Kidney tubule cell (primary cell): ENCODE data around the gene ST6GALNAC5.

Experiments
- DNase-seq: peaks from one replicate; pipeline ENCODE4 v3.0.0-alpha.2; 2018; ENCODE audit warnings: low spot score

Gene ST6GALNAC5

DNA sequence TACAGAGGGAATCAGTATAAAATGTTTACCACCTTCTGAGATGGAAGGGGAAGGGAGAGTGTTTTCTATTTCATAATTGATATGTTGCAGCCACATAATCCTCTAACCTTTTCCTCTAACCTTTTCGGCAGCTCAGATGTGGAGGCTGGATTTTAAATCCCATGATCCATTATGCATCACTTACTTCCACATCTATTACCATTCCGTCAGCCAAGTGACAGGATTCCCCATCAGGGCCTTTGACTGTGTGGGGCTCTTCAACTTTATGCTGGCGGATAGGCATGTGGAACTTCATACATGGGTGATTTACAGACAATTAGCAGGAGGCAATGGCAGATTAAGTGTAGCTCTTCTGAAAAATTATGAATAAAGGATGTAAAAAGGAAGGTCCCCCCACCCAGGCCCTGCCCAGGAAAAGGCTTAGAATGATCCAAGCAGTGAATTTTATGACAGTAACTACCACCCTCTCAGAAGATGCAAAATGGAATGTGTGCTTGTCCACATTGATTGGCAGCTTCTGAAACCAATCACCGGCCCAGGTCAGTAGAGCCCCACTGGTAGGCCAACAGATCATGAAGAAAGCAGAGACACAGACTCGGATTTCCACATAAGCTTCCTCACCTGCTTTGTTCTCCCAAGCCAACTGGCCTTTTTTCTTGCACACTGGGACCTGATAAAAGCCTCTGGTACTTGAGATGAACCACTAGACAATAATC, 147.0 kb downstream of the ST6GALNAC5 start:
- no peak for DNase-seq

DNA sequence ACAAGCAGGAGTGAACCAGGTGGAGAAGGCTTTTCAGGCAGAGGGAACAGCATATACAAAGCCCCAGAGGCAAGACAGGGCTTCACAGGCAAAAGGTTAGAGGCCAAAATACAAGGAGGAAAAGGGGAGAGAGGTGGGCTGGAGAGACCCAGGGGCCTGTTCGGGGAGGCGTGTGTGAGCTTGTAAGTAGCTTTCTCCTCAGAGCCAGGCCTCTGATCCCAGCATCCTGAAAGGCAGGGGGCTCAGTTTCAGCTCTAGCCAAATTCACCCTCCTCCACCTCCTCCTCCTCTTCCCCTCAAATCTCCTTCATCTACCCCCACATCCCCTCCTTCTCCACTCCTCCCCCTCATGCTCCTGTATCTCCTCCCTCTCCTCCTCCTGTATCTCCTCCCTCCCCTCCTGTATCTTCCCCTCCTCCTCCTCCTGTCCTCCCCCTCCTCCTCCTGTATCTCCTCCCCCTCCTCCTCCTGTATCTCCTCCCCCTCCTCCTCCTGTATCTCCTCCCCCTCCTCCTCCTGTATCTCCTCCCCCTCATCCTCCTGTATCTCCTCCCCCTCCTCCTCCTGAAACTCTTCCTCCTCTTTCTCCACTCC, 148.6 kb downstream of the ST6GALNAC5 start:
- no peak for DNase-seq

DNA sequence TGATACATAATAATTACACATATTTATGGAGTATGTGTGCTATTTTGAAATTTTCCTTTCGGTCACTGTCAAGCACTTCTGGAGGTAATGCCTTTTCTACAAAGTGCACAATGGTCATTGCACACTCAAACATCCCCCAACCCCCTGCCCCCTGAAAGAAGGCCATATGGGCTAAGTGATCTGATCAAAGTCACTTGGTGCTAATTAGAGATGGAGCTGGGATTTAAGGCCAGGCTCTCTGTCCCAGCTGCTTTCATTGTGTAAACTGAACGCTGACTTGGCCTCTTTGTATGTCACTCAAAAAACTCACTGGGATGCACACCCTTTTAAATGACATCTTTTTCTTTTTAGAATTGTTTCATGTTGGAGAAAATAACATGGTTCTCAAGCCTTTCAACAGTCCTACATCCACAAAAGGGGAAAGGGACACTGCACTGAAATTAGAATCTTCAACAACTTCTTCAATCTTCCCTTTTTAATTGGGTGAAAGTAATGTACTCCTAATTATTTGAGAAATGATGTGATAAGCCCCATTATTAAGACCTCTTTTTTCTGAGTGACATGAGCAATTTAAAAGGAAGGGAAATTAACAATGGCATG, 149.2 kb downstream of the ST6GALNAC5 start:
- no peak for DNase-seq

DNA sequence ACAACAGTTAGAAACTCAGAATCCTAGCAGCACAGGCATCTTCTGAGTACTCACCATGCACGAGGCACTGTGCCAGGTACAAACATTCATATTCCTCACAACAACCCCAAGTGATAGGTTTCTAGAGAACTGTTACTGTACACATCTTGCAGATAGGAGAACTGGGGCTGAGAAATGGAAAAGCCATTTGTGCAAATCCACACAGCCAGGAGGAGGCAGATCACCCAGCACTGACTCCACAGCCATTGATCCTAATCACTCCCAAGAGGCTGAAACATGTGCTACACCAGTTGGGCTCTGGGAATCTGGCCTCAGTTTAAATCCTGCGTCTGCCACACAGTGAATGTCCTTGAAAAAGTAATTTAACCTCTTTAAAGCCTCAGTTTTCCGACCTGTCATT, 151.0 kb downstream of the ST6GALNAC5 start:
- DNase-seq: no peak

DNA sequence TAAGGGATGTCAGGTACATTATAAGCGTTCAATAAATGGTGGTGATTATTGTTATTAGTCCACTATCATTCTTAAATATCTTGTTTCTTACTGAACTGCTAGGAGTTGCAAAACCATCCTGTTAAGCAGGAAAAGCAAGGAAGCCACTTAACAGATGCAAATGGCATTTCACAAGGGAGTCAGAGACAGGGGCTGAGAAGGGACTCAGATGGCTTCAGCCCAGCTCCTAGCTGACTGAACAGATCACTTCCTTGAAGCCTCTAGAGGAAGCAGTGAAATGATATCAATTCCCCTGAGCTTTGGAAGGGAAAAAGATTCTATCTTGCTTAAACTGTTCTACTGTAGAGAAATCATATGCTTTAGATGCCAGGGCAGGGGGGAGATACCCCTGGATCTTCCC, 151.5 kb downstream of the ST6GALNAC5 start:
- peak; percentile 15 for DNase-seq

DNA sequence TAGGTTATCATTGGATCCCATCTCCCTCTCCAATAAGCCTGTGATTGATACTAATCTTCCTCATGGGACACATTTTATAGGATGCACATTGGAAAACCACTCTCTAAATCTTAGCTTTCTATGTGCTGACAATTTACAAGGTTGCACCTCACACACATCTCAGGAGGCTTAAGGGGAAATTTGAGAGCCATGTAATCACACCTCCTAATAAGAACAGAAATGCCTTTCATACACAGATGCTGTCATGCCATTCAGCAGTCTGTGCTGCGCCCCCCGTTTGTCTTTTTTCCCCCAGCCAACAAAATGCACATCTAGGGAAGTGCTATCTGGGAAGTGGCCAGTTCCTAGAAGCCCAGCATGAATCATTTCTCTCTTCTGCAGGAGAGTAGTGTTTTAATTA, 154.5 kb downstream of the ST6GALNAC5 start:
- no peak for DNase-seq

DNA sequence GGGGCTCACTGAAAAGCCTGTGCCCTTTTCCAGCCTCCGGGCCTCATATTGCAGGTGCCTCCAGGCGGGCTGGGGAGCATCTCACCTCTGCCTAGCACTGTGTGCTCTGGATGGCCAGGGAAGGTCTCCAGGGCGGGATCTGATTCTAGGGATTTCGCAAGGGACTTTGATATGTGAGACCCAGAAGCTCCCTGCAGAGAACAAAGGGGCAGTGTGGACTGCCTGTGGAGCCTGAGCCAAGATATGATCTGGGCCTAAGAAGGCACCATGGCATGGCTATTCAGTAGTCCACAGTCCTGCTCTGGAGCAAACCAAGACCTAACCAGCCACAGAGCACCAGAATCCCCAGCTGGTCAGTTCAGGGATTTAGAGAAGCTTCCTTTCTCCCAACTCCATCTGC, 157.2 kb downstream of the ST6GALNAC5 start:
- no peak for DNase-seq

DNA sequence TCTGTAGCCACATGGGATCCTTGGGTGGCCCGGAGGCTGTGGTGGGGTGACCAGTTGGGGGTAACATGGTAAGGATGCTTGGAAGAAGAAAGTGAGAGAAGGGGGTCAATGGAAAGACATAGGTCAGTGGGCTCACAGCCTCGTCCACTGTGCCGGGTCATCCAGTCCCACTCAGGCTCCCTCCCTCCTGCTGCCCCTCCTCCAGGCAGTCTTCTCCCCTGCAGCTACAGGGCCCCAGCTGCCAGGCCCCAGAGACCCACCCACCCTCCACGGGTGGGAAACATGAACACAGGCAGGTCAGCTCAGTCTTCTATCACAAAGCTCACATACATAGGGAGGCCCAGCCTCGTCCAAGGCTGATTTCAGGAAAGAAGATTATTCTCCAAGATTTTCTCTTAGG, 158.3 kb downstream of the ST6GALNAC5 start:
- no peak for DNase-seq

DNA sequence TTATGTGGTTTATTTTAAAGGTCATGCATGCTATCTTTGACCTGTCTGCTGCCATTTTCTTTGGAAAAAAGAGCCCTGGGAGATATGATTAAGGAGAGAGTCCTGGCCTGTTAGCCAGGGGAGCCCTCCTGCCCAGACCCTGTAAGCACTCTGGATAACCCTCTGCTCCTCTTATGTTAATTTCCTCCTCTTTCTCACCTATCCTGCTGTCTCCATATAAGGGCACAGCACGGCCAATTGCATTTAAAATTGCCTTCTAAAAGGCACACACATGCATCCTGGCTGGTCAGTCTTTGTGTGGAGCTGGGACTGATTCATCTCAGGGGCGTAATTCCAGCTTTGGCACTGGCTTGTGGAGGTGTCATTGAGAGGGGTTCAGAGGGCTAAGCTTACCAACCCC, 158.9 kb downstream of the ST6GALNAC5 start:
- DNase-seq: no peak

DNA sequence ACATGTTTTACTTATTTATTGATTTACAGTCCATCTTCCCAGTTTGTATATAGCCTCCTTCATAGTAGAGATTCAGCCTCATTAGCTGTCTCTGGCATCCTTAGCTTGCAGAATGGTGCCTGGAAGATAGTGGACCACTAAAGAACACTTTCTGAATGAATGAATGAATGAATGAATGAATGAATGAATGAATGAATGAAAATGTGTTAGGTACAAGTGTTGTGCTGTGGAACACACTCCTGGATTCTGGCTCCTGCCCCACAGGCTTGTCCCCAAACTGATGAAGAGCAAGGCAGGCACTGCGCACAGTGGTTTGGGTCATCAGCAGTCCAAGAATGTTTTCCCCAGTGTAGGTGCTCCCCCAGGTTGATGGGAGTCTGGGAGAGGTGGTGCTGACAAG, 159.4 kb downstream of the ST6GALNAC5 start:
- DNase-seq: no peak

DNA sequence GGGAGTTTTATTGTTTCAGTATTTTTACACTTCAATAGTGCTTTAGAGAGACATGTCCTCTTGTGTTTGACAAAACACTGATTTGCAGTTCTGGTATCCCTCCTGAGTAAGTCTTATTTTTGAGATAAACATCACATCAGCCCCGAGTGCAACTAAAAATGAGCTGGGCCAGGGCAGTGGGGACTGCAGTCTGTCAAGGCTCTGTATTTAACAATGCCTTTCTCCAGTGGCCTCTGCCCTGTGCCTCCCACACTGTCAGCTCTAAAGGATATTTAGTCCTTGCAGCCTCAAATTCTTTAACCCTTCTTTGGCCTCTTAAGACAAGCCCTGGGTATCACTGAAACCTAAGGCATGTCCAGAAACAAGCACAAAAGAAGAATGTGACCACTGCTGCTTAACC, 160.6 kb downstream of the ST6GALNAC5 start:
- DNase-seq: no peak

DNA sequence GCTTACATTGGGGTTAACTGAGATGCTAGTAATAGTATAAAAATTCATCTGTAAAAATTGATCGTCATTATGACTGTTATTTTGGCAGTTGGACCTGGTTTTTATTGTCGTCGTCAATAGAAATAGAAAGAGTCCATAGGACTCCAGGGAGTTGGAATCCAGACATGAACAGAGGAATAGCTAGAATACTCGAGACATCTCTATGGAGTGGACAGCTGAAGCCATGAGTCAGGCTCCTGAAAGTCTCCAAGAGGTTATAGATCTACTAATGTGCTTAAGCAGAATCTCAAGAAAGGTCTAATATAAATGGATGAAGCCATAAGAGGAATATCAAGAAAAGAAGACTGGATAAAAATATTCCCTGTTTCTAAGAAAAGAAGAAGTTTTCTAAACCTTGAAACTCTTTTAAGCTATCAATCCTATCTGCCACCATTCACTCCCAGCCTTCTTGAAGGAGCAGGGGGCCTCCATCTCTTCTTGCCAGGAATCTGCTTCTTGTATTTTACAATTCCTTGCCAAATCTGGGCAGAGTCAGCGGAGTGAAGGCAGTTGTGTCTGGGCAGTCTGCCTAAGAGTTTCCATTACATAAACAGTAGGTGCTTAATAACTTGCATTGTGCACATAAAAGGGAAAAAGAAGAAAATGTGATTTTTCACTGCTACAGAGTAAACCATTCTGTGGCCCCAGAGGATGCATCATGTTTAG, 163.3 kb downstream of the ST6GALNAC5 start:
- DNase-seq: peak; percentile 14

DNA sequence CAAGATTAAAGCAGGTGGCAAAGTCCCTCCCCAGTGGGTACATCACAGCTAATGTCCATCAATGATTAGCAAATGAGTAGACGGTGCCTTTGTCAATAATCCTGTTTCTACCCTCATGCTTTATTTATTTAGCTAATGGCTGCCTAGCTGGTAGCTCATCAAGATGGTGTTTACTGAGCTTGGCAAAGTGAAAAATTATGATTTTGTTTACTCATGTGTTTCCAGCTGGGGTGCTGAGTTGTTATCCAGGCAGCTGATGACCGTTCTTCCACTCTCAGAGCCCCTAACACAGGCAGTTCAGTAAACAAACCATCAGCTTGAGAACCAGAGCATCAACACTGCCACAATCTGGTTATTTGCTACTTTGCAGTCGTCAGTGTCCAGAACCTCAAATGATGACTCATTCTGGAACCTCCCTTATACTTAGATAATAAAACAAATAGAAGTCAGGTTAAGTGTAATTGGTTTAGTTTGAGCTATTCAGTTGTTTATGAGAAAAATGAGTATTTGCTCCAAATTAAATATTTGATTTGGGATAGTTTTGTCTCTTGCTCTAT, 163.9 kb downstream of the ST6GALNAC5 start:
- peak; percentile 68 for DNase-seq

DNA sequence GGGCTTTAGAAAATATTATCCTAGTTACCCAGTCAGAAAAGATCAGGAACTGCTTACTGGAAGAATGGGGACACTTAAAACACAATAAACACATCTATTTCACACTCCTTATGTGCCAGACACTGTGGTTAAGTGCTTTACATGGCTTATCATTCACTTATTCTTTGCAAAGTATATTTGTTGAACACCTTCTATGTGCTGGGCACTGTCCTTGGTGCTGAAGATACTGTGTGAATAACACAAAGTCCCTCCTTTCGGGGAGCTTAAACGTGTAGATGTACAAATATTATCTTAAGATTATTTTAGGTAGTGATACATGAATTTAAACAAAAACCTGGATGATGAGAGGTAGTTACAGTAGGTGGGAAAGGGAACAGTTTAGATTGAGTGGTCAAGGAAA, 169.3 kb downstream of the ST6GALNAC5 start:
- peak; percentile 20 for DNase-seq

DNA sequence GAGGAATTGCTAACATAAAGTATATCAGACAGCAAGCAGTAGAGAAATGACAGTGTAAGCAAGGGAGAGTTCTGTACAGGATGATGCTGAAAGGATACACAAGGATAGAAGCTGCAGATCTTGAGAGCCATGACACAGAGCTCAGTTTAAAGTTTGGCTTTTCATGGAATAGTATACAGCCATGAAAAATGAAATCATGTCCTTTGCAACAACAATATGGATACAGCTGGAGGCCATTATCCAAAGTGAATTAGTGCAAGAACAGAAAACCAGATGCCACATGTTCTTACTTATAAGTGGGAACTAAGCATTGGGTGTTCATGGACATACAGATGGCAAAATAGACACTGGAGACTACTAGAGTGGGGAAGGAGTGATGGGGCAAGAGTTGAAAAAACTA, 169.8 kb downstream of the ST6GALNAC5 start:
- DNase-seq: no peak

DNA sequence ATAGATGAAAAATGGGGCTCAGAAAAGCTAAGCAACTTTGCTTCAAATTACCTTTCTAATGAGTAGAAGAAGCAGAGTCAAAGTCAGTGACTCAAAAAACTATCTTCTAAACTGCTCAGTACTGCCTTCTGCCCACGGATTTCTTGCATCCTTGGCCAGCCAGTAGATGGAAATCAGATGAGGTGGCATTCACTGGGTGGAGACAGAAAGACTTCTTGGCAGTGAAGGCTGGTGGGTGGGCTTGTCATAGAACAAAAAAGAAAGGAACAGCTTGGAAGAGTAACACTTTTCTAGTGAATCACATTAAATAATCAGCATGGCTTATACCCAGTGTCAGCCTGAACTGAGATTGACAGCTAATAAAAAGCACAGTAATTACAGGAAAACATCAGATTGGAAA, 170.7 kb downstream of the ST6GALNAC5 start:
- DNase-seq: no peak

DNA sequence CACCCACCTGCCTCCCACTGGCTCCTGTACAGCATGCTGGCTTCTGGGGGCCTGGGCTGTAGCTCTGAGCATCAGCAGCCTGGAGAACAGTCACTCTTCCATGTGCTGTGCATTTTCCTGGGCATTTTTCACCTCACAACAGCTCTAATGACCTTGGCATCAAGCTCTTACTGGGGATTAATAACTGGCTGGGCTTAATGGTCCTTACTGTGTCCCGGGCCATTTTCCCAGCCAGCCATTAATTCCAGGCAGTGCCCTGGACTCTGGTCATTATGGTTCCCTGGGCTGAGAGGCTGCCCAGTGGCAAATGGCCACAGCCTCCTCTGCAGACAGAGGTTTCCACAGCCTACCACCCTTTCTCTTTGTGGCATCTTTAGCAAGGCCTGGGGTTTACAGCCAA, 171.8 kb downstream of the ST6GALNAC5 start:
- no peak for DNase-seq

DNA sequence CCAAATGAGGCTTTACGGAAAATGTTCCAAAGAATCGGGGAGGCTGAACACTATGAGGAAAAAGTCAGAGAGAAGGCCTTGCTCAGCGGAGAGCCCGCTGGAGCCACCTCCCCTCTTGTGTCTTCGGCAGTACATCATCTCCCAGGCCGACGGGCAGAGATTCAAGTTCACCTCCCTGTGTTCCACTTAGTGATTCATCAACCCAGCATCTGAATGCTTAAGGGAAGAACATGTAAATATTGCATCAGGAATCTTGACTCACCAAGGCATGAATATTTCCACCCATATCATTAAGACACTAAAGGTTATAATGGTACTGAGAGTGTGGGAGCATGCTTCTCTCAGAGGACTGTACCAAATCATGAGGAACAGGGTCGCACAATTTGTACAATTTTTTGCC, 172.5 kb downstream of the ST6GALNAC5 start:
- peak; percentile 94 for DNase-seq

DNA sequence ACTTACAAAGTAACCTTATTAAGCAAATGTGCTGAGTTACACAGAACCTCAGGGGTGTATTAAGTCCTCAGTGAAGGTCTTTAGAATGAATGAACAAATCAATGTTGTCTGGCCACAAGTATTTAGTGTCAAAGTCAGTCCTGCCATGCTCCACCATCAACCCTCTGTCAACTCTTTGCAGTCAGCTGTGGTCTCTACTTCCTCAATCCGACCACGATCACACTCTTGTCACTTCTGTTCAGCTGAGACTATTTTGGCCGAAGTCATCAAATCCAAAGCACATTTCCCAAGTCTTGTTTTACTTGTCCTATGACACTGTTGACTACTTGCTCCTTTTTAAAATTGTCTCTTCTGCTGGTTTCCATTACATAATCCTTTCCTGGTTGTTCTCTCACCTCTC, 173.5 kb downstream of the ST6GALNAC5 start:
- DNase-seq: no peak

DNA sequence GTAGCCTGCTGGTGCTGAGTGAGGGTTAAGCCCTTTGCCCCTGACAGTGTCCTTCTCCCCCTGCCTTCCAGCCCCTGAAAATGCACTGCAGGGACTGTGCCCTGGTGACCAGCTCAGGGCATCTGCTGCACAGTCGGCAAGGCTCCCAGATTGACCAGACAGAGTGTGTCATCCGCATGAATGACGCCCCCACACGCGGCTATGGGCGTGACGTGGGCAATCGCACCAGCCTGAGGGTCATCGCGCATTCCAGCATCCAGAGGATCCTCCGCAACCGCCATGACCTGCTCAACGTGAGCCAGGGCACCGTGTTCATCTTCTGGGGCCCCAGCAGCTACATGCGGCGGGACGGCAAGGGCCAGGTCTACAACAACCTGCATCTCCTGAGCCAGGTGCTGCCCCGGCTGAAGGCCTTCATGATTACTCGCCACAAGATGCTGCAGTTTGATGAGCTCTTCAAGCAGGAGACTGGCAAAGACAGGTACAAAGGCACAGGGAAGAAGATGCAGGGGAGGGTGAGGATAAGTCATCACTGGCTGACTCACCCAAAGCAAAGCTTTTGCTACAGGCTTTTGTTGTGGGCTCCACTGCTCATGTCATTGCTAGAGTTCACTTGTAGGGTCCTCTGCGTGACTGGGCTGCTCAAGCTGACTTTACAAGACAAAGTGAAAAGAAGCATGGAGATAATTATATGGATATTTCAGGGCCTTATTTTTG, 177.0 kb downstream of the ST6GALNAC5 start:
- DNase-seq: peak; percentile 68

DNA sequence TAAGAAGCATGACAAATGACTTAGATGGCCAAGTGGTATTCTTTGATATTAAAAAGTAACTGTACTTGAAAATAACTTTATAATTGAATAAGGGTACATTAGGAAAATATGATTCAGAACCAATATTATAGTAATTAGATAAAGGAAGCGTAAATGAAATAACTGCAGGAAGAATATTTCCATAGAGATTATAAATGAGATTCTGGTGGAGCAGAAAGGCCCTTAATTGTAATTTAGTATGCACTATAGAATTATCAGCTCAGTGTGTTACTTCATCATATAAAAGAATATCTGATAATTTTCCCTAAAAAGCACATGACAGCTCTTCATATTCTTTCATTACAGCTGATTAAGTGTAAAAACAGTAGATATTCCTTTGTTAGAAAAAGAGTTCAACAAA, 180.3 kb downstream of the ST6GALNAC5 start:
- no peak for DNase-seq

DNA sequence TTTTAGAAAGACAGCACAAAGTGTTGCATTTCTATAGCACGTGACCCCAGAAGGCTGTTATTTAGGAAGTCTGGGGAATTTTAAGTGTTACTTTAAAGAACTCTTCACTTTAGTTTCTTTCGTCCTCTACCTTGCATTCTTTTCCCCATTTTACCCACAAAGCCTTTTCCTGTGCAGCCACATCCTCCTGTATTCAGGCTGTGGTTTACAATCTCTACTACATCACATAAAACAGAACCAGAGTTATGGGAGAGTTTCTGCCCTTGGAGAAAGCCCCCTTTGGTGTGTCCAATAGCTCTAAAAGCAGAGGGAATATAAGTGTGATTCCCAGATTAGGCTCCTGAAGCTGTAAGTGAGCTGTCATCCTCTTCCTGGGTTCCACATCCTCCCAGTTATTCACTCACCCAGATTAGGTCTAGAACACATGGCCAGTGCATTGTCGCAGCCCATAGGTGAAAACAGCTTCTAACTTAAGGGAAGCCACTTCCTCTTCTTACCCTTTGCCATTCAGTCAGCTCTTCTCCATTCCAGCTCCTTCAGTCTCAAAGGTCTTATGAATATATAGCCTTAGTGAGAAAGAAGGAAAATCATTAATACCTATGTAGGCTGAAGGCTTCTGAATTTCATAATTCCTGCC, 180.8 kb downstream of the ST6GALNAC5 start:
- no peak for DNase-seq
